Muscle layer of colon (tissue), 2 donors: ENCODE results near the gene HAPSTR1.

Experiments
- H3K27ac ChIP-seq: one replicate; pipeline ENCODE4 v1.7.0; 2013; ENCODE audit warnings: low read depth, mild to moderate bottlenecking, low read length, moderate library complexity
- H3K27me3 ChIP-seq, 2 donors: one replicate each; pipeline ENCODE4 v1.7.0; 2013; ENCODE audit warnings: low read length in 2 of 2, mild to moderate bottlenecking in 2 of 2; ENCODE audit not compliant: insufficient read depth in 2 of 2, control insufficient read depth in 1 of 2
- H3K36me3 ChIP-seq: one replicate; pipeline ENCODE4 v1.7.0; 2013; ENCODE audit warnings: mild to moderate bottlenecking, low read length; ENCODE audit not compliant: insufficient read depth
- H3K4me1 ChIP-seq: one replicate; pipeline ENCODE4 v1.7.0; 2013; ENCODE audit warnings: mild to moderate bottlenecking, low read length; ENCODE audit not compliant: insufficient read depth
- H3K4me3 ChIP-seq, 2 donors: one replicate each; pipeline ENCODE4 v1.7.0; 2013; ENCODE audit warnings: low read length in 2 of 2, low read depth in 1 of 2, mild to moderate bottlenecking in 1 of 2, moderate library complexity in 1 of 2
- H3K9ac ChIP-seq: one replicate; pipeline ENCODE4 v1.7.0; 2013; ENCODE audit warnings: low read length
- H3K9me3 ChIP-seq: one replicate; pipeline ENCODE4 v1.7.0; 2013; ENCODE audit warnings: mild to moderate bottlenecking, low read length
- donor health status: abdominal sarcoma.
- donor health status: Adenocarcinoma of cecum.

HAPSTR1 gene

DNA sequence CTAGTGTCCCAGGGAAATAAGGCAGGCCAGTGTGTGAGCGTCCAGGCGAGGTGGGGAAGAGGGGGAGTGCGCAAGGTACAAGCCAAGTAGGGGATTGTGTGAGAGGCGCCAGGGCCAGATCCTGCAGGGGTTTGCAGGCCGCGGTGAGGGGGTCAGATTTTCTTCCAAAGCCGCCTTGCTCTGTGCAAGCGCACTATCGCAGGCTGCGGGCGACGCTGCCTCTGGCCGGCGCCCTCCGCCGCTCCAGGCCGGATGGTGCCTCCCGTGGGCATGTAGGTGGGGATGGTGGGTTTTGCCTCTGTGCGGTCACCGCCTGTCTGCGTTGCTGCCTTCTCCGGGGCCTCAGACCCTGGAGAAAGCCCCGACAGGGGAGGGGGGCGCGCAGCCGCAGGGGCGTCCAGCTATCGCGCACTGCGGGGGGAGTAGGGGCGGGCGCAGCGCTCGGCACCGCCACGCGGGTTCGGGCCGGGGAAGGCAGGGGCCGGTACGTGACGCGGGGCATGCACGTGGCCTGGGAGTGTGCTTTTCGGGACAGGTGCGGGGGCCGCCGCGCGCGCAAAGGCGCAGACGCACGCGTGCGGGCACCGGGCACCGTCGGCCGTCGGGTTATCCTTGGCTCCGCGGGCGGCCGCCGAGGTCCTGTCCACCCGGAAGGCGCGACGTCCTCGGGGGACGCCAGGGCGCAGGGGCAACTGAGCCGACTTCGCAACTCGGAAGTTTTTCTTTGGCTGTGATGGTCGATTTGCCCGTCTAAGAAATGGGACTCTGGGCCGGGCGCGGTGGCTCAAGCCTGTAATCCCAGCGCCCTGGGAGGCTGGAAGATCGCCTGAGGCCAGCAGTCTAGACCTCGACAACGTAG lies 1.1 kb upstream of the HAPSTR1 start:
- Histone ChIP-seq H3K9ac (peak overlapping the region; percentile 39), H3K27ac (peak overlapping the region; percentile 73), H3K9me3 (no peaks in the 10 kb centered on the region), H3K36me3 (no peaks in the 10 kb centered on the region), H3K4me1 (peaks cover 17% of the 10 kb centered on the region), H3K4me3 (peak overlapping the region; percentile 62 to 85), H3K27me3 (no peaks in the 10 kb centered on the region)

DNA sequence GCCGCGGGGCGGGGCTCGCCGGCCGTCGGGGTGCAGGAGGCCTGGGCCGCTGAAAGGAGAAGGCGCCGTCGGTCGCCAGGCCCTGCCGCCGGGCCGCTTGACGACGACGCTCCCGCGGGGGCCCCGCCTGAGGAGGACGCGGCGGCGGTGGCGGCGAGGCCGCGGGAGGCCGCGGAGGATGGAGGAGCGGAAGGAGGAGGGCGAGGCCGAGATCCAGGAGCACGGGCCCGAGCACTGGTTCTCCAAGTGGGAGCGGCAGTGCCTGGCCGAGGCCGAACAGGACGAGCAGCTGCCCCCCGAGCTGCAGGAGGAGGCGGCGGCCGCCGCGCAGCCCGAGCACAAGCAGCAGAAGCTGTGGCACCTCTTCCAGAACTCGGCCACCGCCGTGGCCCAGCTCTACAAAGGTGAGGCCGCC lies 430 bp downstream of the HAPSTR1 start:
- H3K9ac ChIP-seq = peak overlapping the region; percentile 44
- no peaks in the 10 kb centered on the region for H3K9me3 ChIP-seq
- H3K36me3 ChIP-seq = no peaks in the 10 kb centered on the region
- H3K27me3 ChIP-seq = no peaks in the 10 kb centered on the region
- H3K4me3 ChIP-seq = peak overlapping the region; percentile 91 to 96
- peaks cover 30% of the 10 kb centered on the region for H3K4me1 ChIP-seq
- peak overlapping the region; percentile 98 for H3K27ac ChIP-seq

DNA sequence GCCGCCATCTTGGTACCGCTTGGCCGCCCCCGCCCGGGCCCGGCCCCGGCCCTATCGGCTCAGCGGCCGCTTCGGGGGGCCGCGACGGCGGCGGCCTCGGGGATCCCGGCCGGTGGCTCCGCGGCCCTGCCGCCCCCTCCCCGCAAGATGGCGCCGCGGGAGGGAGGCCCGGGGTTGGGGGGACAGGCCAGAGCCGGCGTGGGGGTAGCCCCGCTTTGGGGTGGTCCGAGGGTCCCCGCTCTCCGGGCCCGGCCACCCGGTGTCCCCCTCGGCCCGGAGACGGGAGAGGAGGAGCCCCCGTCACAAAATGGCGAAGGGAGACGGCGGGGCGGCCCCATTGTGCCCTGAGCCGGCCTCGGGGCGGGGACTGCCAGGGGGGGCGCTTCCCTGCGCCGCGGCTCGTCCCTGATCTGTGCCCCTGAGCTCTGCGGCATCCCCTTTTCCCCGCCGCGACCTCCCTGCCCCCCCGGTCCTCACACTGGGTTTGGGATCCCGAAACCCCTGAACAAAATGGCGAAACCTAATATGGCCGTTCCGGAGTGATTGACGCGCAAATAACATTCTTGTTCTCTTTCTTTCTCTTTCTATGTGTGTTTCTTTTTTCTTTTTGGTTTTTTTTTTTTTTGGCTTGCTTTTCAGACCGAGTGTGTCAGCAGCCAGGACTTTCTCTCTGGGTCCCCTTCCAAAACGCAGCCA lies 986 bp downstream of the HAPSTR1 start:
- Histone ChIP-seq H3K36me3 (no peaks in the 10 kb centered on the region), H3K9ac (peak overlapping the region; percentile 80), H3K4me3 (peak overlapping the region; percentile 91 to 96), H3K27ac (peak overlapping the region; percentile 98), H3K27me3 (no peaks in the 10 kb centered on the region), H3K9me3 (no peaks in the 10 kb centered on the region), H3K4me1 (peaks cover 32% of the 10 kb centered on the region)

DNA sequence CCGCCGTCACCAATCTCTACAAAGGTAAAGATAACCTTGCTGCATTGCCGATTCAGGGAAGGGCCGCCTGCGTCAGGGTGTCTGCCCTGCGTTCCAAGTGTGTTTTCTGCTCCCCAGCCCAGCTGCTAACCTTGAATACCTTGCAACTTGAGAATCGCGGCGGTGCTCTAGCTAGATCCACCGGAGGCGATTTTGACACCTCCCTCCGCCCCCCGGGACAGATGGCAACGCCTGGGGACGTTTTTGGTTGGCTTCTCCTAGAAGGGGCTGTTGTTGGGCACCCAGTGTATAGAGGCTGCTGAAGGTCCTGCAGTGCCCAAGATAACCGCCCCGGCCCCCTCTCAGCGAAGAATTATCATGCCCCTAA lies 1.5 kb downstream of the HAPSTR1 start:
- H3K4me1 ChIP-seq = peaks cover 38% of the 10 kb centered on the region
- H3K27me3 ChIP-seq = no peaks in the 10 kb centered on the region
- H3K9ac ChIP-seq = peak overlapping the region; percentile 80
- H3K9me3 ChIP-seq = no peaks in the 10 kb centered on the region
- H3K36me3 ChIP-seq = no peaks in the 10 kb centered on the region
- peak overlapping the region; percentile 98 for H3K27ac ChIP-seq
- H3K4me3 ChIP-seq = peak overlapping the region; percentile 91 to 96

DNA sequence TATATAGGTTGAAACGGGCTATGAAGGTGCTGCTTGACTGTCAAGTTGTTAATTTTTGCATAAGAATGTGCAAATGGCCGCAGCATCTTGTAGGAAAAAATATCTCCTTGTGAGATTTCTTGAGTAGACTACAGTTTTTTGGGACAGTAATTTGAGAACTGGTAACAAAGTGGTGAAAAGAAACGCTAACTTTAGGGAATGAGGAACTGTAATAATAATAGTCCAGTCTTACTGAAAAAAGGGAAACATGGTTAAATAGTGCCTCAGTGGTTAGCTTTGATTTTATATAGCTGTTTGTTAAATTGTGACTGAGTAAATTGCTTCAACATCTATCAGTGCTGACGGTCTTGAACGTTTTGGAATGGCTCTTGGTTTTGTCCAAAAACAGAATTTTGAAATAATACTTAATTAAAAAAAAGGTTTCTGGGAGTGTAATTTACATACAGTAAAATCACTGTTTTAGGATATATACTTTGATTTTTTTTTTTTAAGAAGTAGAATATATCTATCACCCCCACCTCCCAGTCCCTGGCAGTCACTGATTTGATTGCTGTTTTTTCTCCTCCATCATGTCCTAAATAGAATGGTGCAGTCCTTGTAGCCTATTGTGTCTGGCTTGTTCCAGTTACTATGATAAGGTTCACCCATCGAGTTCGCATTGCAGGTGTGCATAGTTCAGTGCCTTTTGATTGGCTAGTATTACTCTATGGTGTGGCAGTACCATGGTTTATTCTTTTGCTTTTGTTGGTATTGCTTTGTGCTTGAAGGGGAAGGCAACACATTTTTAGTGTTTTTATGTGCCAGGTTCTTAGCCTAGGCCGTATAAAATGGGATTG lies 2.8 kb downstream of the HAPSTR1 start:
- H3K27ac ChIP-seq = no peak overlapping the region
- peak overlapping the region in 1 of 2 donors; percentile 96 for H3K4me3 ChIP-seq
- no peaks in the 10 kb centered on the region for H3K36me3 ChIP-seq
- H3K9me3 ChIP-seq = no peaks in the 10 kb centered on the region
- no peaks in the 10 kb centered on the region for H3K27me3 ChIP-seq
- peak overlapping the region; percentile 80 for H3K9ac ChIP-seq
- peaks cover 50% of the 10 kb centered on the region for H3K4me1 ChIP-seq

DNA sequence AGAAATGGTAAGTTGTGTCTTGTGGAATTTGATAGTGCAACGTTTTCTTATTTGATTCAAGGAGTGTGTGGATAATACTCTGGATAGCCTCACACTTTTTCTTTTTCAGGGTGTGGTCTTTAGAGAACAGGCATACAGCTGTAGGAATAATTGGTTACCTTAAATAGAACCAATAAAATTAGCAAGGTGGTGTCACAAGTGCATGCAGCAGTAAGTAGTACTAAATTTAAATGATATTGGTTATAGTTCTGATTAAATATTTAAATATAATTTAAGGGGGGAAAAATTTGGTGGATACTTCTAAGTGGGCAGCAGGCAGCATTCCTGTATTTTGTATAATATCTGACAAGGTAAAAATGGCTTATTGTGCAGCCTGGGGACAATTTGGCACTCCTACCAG lies 3.7 kb downstream of the HAPSTR1 start:
- Histone ChIP-seq H3K9me3 (no peaks in the 10 kb centered on the region), H3K27ac (no peak overlapping the region), H3K4me3 (no peak overlapping the region), H3K4me1 (peaks cover 60% of the 10 kb centered on the region), H3K36me3 (peaks cover 4% of the 10 kb centered on the region), H3K9ac (no peak overlapping the region), H3K27me3 (no peaks in the 10 kb centered on the region)

DNA sequence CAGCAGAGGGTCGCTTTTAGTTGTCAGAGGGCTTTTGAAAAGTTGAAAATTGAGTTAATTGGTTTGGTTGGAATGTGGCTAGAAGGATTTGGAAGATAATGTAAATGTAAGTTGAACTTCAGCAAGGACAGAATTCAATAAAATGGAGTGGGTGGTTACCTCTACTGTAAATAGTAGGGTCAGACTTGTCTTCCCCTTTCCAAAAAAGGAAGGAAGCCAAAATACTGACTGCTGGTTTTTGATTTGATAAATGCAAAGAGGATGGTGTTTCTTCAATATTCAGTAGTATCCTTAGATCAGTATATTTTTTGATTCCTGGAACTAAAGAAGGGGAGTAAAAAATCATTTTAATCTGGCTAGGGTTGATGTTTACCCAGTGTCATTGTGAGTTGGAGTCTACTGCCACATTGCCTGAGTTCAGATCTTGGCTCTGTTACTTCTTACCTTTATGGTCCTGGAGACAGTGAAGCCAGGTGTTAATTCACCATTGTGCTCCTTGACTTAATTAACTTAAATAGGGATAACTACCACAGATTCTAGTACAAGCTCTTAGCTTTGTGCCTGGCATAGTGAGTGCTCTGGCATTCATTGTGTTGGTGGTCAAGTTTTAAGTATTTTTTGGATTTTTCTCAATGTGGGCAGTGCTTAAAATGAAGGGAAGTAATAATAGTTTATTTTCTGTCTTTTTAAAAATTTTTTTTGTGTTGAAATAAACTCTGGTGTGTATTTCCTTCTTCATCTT lies 4.4 kb downstream of the HAPSTR1 start:
- Histone ChIP-seq H3K4me3 (no peak overlapping the region), H3K27ac (no peak overlapping the region)

DNA sequence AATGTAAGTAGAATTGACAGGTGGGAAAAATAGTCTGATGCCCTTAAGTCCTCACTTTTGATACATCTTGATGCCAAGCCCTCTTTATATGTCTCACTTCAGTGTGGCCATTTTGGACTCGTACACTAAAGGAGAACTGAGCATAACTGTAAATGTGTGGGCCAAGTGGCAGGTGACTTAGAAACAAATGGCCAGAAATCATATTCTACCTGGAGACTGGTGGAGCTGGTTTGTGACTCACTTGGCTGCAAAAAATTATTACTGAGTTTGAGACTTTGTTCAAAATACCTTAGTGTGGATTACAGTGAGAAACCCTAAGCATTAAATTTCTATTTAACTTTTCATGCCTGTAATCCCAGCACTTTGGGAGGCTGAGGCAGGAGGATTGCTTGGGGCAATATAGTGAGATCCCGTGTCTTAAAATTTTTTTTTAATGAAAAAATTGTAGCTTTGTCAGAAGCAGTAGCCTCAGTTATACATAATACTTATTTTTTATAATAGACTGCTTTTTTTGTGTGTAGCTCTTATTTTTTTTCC lies 5.0 kb downstream of the HAPSTR1 start:
- Histone ChIP-seq H3K9ac (no peak overlapping the region), H3K27me3 (no peaks in the 10 kb centered on the region), H3K4me3 (no peak overlapping the region), H3K36me3 (peaks cover 4% of the 10 kb centered on the region), H3K9me3 (no peaks in the 10 kb centered on the region), H3K4me1 (peaks cover 73% of the 10 kb centered on the region), H3K27ac (no peak overlapping the region)

More for the DNA sequence above, 4.4 kb downstream of the HAPSTR1 start:
- H3K36me3 ChIP-seq = peaks cover 4% of the 10 kb centered on the region
- H3K27me3 ChIP-seq = no peaks in the 10 kb centered on the region
- no peaks in the 10 kb centered on the region for H3K9me3 ChIP-seq
- no peak overlapping the region for H3K9ac ChIP-seq
- H3K4me1 ChIP-seq = peaks cover 66% of the 10 kb centered on the region

DNA sequence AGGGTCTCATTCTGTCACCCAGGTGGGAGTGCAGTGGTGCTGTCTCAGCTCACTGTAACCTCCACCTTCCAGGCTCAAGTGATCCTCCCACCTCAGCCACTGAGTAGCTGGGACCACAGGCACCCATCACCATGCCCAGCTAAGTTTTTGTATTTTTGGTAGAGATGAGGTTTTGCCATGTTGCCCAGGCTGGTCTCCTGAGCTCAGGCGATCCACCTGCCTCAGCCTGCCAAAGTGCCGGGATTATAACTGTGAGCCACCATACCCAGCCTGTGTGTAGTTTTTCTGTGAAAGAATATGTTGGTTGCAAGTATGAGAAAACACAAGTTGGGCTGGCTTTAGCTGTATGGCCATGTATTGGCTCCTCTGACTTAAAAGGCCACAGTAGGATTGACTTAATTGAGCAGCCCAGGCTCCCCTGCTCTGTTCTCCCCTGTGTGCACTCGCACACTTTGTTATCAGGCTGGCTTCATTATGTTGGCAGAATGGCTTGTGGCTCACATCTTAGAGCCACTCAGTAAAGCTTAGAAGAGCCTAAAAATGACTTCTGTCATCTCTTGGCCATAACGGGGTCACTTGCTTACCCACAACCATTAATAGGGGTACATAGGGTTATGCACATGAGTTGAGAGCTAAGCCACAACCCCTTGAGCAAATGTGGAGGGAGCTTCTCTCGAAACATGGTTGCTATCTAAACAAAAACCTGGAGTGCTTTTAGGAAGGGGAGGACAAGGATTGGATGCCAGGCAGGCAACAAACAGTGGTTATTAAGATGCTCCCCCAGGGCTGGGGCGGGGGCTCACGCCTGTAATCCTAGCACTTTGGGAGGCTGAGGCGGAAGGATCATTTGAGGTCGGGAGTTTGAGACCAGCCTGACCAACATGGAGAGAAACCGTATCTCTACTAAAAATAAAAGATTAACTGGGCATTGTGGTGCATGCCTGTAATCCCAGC lies 6.1 kb downstream of the HAPSTR1 start:
- Histone ChIP-seq H3K4me3 (no peak overlapping the region), H3K4me1 (peaks cover 83% of the 10 kb centered on the region), H3K27me3 (no peaks in the 10 kb centered on the region), H3K9ac (no peak overlapping the region), H3K27ac (no peak overlapping the region), H3K9me3 (no peaks in the 10 kb centered on the region), H3K36me3 (peaks cover 4% of the 10 kb centered on the region)
